Measurements from ENCODE around the gene C19orf12.
"Not testable (repeated sequence)": the region's sequence is repeated elsewhere in the genome, so short reads cannot be mapped to it uniquely, and the experiment has no call there.

Gene C19orf12

DNA sequence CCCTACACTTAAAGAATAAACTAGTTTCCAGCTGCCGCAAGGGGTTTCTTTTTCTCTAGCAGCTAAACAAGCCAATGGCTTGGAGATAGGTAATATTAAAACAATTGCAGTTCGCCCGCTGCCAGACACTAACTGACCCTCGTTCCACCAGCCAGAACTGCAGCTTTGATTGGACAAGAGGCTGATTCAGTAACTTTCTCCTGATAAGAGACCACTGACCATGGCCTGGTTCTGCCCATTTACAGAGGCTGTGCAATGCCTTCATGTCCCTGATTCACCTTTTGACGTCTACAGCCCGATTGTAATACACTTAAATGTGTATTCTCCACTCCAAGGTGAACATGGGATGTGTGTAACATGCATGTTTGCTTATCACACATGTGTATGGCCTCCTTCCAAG, 12.8 kb upstream of the C19orf12 start:
- DNase-seq = no peak

DNA sequence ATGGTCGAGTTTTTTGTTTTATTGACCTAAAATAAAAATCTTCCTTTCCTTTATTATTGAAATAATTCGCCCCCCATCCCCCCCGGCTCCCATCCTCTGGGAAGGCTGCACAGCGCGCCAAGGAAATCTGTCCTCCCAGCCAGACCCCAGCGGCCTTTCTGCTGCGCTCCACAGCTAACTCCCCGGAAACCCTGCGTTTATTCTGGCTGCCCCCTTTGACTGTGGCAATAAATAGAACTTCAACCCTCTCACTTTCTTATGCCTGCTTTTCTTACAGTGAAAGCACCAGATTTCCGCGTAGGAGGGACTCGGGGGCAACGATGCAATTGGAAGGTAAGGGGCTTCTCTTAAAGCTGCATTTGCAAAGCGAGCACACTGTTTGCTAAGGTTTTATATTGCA, 9.7 kb upstream of the C19orf12 start:
- no peak for DNase-seq

DNA sequence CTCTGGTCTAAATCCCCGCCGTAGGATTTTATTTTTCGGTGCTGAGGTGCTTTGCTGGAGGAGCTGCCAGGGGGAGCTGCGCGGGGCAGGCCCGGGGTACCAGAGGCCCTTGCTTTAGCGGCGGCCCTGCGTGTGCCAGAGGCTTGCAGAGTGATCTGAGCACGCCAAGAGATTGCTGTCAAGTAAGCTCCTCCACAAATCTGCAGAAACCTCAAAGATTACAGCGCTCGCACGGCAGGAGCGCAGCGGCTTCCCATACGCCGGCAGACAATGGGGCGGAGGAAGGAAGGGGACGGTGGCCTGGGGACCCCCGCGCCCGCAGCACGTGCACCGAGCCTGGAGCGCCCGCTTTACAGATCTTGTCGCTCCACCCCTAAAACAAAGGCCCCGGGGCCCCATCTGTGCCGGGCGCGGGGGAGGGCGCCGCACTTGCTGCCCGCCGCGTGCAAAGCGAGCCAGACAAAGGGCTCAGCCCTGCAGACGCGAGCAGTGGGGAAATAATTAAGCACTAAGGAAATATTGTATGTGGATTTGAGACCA, 9.1 kb upstream of the C19orf12 start:
- no peak for DNase-seq

DNA sequence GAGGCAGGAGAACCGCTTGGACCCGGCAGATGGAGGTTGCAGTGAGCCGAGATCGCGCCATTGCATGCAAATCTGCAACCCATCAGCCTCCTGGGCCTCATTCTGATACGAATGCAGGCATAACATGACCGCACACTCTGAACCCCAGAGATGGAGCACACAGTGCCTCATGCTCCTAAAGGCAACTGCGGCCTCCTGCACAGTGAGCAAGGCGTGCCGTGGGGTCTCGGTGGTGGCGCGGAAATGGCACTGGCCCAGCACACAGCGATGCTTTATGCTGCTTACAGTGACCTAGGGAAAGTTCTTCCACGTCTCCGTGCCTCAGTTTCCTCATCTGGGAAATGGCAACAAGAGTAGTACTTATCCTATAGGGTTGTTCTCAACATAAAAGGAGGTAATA, 2.0 kb upstream of the C19orf12 start:
- no peak for DNase-seq

DNA sequence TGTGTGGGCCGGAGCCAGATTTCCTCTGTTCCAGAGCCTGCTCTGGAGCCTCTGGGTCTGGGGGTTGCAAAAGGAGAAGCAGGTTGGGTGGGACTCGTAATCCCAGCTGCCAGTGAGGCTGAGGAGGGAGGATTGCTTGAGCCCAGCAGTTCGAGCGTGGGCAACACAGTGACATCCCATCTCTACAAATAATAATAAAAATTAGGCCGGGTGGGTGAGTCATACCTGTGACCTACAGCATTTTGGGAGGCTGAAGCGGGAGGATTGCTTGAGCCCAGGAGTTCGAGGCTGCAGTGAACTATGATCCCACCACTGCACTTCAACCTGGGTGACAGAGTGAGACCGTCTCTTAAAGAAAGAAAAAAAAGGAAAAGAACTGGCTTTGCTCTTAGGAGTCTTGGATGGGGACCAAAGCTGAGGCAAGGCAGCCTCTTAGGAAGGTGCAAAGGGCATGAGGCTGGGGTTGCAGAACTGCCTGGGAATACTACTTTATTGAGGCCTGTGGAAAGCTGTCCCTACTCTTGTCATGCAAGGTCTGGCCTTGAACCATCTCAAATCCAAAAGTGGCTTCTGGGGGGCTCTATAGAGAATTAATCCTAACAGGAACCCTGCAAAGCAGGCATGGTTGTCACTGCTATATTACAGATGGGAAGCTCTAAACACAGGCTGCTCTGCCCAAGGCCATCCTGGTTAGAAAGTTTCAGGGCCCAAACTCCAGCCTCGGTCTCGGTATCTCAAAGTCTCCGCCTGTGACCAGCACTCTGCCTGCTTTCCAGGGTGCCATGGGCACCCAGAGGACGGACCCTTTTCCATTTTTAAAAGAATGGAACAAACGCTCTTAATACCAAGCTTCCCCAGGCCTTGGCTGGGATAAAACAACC, 880 bp upstream of the C19orf12 start:
- DNase-seq = no peak

DNA sequence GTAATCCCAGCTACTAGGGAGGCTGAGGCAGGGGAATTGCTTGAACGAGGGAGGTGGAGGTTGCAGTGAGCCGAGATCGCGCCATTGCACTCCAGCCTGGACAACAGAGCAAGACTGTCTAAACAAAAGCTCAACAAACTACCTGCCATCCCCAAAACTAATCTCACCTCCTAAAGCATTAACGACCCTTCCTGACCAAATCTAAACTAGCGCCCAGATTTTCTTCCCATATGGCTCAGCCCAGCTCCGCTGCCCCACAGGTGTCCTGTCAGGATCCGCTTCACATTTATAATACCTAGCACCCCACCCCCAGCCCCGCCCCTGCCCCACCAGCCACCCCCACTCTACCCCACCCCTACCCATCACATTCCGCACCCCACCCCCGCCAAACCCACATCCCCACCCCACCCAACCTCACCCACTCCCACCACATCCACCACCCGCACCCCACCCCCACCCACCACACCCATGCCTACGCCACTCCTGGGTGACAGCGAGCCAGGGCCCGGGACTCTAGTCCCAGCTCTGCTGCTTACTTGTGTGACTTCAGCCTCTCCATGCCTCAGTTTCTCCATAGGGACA, 599 bp downstream of the C19orf12 start:
- no peak for DNase-seq

DNA sequence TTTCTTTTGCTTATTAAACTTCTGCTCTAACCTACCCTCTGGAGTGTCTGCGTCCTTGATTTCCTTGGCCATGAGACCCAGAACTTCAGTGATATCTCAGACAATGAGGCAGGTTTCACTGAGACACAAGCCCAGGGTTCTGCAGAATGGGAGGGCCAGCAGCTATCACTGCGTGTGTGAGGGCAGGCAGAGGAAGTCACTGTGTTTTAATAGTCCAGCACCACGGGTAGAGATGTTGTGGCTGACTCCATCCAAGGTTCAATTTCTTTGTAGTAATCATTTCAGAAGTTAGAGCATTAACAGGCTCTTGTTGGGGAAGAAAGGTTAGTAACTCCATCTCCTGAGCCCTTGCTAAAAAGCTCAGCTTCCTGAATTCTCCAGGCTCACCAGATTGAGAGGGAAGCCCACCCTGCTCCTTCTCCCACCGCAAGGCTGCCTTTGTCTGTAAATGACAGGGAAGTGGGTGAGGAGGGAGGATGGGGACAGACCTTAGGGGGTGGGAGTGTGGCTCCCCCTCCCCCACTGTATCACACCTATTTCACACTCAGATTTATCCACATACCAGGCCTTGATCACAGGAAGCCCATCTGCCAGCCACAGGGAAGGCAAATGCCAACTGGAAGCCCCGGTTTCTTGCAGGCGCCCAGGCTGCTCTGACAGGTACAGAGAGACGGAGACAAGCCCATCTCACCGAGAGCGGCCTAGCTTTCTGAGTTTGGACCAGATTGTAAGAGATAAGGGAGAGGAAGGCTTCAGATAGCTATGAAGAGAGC, 2.1 kb downstream of the C19orf12 start:
- DNase-seq = no peak

DNA sequence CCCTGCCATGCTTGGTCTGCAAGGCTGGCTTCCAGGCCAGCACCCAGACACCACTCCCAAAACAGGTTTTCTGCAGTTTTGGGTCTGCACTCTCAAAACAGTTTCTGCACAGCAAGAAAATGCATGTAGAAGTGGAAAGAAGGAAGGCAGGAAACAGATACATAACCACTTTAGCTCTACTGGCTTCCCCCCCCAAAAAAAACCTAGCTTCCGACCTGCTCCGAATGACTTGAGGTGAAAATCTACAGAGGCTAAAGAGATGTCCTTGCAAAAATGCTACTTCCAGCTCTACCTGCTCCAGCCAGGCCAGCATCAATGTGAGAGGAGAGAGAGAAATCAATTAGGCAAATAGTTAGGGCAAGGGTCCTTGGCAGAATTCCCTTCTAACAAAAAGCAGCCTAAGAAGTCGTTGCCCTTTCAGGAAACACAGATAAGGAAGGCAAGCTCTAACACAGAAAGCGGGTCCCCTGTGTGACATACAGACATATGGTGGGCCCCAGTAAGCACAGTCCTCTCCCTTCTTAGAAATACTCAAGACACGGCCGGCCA, 3.4 kb downstream of the C19orf12 start:
- DNase-seq = no peak

DNA sequence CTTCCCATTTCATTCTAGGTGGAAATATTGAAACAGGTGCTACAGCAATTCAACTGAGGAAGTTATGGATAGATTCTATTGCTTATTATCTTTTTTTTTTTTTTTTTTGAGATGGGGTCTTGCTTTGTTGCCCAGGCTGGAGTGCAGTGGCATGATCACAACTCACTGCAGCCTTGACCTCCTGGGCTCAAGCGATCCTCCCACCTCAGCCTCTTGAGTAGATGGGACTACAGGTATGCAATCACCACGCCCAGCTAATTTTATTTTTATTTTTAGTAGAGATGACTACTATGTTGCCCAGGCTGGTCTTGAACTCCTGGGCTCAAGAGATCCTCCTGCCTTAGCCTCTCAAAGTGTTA, 5.6 kb downstream of the C19orf12 start:
- DNase-seq = not testable (repeated sequence)

DNA sequence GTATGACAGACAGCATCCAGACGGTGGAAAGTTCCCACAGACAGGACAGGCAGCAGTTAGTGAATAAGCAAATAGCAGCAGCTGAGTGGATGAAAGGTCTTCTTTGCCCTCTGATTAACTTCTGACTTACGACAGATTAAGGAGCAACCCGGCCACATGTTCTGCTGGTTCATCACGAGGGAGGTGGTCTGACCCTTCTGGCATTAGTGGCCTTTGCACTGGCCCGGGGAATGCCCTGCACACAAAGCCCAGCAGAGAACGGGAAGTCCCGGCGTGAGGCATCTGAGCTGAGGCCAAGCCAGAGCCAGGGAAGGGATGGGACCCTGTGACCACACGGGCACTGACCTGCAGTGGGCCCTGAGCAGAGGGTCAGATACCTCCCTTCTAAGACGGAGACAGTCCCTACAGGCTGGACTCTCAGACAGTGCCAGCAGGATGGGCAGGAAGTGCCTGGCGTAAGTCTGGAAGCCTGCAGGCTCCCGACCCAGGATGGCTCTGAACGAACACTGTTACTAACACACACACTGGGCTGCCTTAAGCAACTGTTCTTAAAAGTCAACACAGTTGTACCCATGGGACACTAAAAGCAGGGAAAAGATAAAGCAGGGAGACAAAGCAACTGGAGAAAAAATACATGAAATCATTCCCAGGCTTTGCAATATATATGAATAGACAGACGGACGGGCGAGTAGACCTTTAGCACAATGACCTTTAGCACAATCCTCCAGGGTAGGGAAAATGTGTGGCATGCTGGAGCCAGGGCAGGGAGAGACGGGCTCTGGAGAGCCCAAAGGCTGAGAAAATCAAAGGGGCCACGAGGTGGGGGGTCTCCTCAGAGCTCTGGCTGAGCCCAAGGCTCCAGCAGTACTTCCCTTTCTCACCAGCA, 6.3 kb downstream of the C19orf12 start:
- DNase-seq = no peak

DNA sequence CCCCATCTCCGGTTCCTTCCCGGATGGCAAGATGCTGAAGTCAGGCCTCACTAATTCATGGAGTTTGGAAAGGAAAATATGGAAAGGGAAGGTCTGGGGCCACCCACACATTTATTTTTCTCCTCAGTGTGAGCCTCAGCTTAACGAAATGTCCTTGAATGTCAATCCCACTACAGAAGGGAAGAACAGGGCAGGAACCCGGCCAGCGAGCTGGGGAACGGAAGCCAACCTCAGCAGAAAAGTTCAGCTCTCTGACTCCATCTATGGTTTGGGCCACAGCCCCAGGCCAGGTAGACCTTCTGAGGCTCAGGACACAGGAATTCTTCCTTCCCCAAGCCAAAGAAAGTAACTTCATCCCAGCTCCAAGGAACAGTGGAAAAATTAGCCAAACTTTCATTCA, 8.4 kb downstream of the C19orf12 start:
- no peak for DNase-seq

DNA sequence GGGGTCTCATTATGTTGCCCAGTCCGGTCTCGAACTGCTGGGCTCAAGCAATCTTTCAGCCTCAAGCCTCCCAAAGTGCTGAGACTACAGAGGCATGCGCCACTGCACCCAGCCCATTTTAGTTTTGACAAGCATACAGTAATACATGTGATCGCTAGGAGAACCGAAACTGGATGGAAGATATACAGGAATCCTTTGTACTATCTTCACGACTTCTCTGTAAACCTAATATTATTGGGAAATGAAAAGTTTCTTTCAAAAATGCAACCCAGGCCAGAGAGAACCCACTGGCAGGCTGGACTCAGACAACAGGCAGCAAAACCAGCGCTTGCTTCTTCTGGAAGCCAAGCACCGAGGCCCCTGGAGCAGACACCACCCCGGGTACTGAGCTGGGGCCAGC, 9.4 kb downstream of the C19orf12 start:
- no peak for DNase-seq

DNA sequence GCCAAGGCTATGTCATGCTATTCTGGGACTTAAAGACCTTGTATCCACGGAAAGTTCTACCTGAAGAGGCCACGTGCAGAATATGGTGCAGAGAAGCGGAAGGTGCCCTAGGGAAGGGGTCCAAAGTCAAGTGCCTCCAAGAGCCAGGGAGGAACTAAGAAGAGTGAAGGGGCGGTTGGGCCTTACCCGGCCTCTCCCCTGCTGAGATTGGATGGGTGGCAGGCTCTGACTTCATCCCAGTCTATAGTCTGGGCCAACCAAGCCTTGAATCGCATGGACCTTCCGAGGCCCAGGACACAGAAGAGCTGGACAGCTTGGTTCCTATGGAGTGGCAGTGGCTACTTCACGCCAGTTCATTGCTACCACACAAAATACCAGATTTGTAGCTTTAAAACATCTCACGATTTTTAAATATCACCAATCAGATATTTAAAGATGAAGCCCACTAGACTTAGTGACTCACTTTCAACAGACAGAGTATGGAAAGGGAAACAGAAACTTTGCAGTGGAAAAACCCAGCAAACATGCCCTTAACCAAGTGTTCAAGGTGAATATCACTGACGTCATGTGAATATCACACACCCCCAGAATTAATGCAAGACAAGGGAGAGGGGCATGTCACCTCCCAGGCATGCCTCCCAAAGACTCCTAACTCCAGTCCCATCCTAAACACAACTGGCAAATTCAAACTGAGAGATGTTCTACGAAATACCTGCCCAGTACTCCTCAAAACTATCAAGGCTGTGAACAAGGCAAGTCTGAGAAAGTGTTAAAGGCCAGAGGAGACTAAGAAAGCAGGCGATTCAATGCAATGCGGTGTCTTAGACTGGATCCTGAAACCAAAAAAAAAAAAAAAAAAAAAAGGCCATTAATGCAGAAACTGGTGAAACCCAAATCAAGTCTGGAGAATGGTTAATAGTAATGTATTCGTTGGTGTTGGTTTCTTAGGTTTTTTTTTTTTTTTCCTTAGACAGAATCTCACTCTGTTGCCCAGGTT, 10.2 kb downstream of the C19orf12 start:
- no peak for DNase-seq

DNA sequence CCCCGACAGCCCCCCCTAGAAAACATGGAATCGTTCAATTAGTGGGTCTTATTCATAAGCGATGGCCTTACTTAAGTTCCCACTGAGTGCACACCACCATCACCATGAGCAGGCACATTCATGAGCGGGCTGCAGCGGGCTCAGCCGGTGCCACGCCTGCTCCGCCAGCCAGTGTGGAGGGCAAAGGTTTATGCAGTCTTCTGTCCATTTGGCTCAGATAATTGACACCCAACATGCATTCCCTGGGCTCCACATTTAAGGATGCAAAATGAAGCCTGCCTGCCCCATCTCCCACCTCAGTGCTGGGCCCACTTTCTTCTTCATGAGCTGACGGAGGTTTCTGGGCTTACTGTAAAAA, 12.1 kb downstream of the C19orf12 start:
- no peak for DNase-seq

DNA sequence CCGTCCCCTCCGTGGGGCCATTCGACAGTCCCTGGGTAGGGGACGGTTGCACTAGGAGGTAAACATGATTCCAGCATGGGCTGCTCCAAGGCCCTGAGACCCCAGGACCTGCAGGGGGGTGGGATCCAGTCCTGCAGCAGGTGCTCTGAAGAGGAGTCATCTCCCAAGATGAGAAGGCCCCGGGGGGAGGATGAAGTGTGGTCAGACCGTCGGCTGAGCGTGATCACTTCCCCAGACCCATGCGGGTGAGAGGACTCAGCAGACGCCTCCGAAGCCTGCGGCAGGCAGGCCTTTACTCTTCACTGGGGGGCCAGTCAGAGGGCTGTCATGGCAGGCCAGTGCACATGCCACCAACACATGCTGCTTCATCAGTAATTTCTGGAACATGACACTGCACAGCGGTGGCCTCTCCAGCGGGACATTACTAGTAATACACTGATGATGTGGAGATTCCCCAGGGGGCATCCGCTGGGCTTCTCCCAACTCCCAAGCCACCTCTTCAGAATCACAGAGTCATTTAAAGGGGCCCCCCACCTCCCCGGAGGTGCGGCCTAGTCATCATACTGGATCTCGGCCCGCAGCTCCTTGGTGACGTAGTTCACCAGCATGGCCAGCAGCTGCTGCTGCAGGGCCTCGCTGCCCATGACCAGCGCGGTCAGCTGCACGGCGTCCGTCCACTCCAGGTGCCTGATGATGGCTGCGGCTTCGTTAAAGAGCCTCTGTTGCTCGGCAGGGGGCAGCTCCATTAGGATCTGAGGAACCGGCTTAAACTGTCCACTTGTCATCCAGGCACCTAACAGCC, 12.7 kb downstream of the C19orf12 start:
- no peak for DNase-seq

DNA sequence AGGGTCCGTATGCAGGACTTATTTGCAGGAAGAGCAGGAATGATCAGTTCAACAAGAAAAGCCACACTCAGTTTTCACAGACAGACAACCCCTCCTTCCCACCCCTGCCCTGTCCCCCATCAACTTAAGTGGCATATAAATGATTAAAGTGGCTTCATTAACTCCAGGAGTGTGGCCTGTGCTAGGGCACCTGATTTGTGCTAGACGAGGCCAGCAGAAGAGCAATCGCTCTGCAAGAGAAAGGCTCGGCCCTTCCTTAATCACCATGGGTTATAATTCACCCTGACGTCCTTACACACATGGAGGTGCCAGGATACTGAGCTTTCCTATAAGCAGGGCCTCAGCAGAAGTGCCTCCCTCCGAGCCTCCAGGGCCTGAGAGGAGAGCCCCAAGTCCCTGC, 14.6 kb downstream of the C19orf12 start:
- DNase-seq = no peak

DNA sequence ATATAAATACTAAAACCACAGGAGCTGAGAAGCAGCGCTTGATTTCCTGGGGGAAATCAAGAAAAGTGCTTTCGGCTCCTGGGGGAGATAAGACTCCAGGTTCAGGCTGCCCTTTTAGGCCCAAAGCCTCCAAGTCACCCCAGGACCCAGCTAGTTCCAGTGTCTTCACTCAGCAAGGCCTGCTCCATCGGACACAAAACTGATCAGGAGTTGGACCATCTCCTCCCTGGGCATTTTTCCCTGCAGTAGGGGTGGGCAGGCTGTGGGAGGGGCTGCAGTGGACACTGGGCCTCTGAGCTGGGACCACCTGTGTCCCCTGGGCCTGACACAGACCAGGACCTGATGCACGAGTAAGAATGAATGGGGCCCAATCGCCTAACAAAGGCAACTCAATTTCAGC, 15.2 kb downstream of the C19orf12 start:
- DNase-seq = no peak

DNA sequence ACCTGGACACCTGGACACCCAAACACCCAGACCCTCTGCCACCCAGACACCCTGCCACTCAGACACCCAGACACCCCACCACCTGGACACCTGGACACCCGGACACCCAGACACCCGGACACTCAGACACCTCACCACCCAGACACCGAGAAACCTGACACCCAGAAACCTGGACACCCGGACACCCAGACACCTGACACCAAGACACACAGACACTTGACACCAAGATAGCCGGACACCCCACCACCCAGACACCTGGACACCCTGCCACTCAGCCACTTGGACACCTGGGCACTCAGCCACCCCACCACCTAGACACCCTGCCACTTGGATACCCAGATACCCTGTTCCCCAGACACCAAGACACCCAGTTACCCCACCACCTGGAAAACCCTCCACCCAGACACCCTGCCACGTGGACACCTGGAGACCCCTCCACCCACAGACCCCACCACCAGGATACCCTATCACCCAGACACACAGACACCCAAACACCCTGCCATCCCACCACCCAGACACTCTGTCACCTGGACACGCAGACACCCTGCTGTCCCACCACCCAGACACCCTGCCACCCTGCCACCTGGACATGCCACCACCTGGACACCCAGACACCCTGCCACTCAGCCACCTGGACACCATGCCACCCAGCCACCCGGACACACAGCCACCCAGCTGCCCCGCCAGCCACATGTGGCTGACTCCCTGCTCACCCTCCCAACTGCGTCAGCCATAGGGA, 17.4 kb downstream of the C19orf12 start:
- DNase-seq = no peak

DNA sequence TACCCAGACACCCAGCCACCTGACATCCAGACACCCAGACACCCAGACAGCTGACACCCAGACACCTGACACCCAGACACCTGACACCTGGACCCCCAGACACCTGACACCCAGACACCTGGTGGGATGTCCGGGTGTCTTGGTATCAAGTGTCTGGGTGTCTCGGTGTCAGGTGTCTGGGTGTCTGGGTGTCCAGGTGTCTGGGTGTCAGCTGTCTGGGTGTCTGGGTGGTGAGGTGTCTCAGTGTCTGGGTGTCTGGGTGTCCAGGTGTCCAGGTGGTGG, 18.6 kb downstream of the C19orf12 start:
- no peak for DNase-seq
